HuH-7.5 (cell line): Measurements from ENCODE around the gene AFF3.
"Not testable (repeated sequence)": the region's sequence is repeated elsewhere in the genome, so short reads cannot be mapped to it uniquely, and the experiment has no call there.

Source experiments
- DNase-seq: peaks from one replicate; pipeline ENCODE4 v3.0.0; 2011; ENCODE audit warnings: low spot score

AFF3 gene

DNA sequence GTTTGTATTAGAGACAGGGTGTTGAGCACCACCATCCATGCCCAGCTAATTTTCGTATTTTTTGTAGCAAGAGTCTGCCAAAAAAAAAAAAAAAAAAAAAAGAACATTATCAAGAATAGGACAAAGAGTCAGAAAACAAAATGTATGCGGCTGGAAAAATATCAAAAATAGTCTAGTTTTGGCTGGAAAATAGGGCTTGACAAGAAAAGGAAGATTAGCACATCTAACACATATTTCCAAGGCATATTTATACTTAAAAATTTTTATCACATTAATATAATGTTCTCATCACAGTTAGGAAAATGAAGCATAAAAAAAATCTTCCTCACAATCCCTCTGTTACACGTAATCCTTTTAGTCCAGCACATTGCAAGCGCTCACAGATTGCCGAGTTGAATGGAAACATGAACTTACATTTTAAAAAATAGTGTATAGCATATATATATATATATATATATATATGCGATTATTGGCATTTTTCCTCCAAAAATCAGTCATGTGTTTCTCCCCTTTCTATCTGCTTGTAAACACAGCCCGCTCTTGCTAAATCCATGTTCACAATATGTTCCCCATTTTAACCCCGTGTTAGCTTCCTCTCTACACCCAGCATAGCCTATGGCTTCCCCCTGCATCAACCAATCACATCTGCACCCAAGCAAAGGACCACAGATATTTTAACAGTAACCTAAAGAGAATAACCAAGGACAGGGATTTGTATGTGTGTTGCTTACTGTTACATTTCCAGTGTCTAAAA lies 183.0 kb downstream of the AFF3 start:
- DNase-seq, result no peak

DNA sequence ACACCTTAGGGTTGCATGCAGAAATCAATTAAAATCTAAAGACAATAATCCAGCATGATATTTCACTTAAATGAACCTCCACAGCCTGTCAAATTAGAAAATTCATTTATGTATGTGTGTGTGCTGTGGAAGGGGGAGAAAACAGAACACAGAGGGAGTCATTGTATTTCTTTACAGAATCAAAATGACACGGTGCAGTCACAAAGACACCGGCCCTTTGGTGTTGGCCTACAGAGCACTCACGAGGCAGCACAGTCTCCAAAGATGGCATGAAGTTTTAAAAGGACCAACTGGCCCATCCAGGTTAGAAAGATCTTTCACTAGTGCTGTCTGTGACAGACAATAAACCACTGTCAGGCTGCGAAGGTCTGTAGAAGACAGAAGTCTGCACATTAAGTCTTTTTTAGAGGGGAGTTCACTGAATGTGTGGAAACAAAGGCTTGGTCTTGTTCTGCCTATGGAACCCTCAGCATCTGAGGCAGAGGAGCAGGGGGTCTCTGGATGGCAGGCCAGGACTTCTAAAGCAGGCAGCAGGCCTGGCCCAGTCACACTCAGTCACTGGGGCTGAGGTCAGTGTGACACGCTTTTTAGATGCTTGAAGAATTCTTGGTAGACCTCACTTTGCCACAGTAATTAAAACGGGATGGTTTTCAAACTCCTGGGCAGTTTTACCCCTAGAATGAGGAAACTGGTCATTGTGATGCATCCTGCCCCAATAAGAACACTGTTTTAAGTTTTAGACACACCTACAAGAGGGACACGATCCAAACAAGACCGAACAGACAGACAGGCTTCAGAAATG lies 184.9 kb downstream of the AFF3 start:
- DNase-seq, result no peak

DNA sequence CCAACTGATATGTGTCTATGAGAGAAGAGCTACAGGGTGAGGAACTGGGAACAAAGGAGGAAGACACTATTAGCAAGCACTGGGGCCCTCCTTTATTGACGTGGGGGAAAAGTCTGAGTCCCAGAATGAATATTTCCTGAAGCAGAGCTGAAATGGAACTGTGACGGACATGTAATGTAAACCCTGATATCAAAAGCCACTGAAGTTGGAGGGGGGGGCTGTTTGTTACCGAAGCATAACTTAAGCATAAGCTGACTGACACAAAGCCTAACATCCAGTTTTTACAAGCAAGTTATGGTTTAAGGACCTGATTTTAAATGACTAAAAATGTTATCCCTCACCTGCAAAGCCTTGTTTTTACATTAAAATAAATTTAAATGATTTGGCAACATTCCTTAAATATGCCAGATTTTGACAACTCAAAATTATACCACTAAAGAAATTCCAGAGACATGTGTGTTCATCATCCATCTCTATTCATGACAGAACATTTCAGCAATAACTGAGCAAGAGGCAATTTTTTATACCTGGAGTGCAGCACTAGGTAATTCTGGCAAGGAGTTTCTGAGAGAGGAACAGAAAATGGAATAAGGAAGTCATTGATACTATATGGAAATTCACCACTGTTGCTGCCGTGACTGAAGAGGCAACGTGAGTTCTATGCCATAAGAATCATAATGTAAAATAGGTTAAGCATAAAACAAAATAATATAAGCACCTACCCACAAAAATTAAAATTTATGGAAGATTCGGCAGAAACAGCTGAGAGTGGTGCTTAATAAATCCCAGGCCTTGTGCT lies 186.0 kb downstream of the AFF3 start:
- DNase-seq, result no peak

DNA sequence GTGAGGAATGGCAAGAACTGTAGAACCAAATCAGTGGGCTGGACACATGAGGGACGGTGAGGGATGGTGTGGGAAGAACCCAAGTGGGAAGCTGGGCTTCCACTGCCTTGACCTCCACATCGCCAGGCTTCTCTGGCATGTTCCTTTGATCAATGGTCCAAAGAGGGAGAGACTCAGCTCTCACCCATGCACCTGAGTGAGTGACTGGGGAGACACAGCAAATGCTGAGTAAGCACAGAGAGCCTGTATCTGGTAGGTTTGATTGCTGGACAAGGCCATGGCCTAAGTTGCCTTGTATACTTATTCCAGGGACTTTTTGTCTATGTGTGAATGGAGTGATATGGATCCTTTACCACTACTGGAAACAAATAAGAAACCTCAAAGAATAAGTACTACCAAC lies 188.6 kb downstream of the AFF3 start:
- no peak for DNase-seq

DNA sequence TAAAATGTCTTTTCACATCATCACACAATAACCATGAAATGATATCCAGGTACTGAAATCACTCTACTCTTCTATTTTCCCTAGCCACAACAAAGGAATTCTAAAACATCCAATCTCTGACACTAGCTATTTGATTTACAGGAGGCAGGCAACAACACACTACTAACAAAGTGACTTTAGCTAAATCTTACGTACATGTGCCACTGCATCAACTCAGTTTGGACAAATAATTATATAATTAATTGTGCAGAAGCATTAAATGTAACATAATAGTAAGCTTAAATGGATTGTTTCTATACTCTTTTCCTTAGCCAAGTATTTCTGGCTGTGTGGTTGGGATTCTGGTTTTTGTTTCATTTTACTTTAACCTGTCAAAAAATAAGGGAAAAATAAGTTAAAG lies 192.4 kb downstream of the AFF3 start:
- DNase-seq, result no peak

DNA sequence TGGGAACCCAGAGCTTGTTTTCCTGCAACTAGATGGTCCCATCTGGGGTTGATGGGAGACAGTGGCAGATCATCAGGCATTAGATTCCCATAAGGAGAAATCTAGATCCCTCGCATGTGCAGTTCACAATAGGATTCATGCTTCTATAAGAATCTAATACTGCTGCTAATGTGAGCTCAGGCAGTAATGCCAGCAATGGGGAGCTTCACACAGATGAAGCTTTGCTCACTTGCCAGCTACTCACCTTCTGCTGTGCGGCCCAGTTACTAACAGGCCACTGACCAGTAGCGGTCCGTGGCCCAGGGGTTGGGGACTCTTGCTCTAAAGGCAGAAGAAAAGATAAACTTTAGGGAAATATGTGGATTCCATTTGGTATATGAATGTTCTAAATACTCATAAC lies 192.9 kb downstream of the AFF3 start:
- DNase-seq, result no peak

DNA sequence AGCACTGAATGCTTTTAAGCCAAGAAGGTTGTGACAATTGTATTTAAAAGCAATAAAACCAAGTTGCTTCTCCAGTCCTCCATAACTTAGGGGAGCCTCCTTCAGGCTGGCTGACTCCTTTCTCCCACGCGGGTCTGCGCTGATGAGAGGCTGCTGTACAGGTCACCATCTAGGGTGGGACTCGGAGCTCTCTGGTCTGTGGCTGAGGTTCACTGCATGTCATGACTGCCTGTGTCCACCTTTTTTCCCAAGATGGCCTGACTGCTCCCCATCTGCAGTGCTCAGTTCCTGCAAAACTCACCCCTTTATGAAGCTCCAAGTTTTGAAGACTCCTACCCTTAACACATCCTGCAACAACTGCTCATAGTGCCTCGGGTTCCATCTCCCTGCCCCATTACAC lies 194.4 kb downstream of the AFF3 start:
- DNase-seq, result no peak

DNA sequence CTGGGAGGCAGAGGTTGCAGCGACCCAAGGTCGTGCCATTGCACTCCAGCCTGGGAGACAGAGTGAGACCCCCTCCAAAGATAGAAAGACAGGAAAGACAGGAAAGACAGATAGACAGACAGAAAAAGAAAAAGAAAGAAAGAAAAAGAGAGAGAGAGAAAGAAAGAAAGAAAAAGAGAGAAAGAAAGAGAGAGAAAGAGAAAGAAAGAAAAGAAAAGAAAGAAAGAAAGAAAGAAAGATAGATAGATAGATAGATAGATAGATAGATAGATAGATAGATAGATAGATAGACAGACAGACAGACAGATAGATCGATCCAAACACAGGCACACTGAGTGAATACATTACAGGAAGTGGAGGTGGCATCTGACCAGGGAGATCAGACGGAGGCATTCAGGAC lies 195.0 kb downstream of the AFF3 start:
- not testable (repeated sequence) for DNase-seq

DNA sequence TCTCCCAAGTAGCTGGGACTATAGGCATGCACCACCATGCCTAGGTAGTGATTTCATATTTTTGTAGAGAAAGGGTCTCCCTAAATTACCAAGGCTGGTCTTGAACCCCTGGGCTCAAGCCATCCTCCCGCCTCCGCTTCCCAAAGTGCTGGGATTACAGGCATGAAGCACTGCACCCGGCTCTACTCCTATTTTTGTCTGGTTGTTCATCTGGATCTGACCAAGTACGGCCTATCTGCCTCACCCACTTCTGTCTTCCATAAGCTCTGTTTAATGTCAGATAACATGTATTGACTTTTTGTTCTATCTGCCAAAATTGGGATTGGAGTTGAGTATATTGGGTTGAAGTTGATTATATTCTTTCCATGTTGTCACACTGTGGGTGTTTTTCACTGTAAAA lies 198.4 kb downstream of the AFF3 start:
- no peak for DNase-seq

DNA sequence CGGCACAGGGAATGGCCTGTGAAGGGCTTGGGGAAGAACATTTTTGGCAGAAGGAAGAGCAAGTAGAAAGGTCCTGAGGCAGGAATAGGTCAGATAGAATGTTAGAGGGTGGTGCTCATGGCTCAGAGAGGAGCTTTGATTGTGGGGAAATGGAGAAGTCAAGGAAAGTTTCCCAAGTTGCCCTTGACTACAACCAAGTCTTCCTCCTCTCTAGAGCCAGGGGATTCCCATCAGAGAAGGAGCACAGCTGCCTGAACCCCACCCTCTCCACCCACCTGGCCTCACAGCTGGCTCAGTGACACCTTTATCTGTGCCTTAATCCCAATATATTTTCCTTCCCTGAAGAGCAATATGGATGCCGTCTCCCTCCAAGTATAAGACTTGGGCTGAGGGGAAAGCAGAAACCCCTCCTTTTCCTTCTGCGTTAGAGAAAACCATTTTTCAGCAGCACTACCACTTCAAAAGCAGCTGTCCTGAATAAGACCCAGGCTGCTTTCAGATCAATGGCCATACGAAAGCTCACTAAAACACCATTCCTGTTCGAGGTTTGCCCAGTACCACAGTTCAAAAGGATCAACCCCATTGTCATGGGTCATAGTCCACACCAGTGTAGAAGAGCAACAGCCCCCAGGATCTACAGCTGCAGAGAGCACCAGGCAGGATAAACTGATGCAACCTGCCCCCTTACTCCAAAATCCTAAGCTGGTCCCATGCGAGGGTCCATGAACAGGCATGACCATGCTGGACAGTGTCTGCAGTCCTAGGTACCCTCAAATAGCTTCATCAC lies 199.6 kb downstream of the AFF3 start:
- no peak for DNase-seq

DNA sequence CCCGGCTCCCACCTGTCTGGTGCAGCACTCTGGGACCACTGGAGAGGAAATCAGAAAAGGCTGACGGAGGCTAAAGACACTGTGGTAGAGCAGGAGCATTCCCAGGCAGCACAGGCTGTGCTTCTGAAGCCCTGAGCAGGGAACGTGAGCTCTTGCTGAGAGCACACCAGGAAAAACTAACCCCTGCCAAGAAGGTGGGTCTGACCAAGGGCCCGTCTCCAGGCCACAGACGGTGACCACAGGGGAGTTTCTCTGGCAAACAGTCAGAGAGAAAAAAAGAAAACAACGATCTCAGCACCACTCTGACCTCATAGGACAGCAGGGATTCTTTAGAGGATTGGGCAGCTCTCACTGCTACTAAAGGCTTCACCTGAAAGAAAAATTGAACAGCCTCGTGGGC lies 201.4 kb downstream of the AFF3 start:
- DNase-seq, result no peak

DNA sequence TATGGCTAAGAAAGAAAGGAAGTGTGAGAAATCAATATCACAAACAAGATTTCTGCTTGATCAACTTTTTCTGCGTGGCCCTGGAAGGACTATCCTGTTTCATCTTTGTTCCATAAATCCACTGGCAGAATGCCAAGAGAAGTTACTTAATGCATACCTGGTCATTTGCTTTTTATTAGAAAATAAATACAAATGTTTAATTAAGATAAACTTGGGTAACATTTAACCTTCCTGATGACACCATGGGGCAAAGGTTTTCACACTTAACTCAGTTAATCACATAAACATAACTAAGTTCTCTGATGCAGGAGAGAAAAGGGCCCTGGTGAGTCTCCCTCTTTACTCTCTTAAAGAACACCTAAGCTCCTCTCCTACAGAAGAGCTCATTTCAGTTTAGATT lies 203.3 kb downstream of the AFF3 start:
- no peak for DNase-seq

DNA sequence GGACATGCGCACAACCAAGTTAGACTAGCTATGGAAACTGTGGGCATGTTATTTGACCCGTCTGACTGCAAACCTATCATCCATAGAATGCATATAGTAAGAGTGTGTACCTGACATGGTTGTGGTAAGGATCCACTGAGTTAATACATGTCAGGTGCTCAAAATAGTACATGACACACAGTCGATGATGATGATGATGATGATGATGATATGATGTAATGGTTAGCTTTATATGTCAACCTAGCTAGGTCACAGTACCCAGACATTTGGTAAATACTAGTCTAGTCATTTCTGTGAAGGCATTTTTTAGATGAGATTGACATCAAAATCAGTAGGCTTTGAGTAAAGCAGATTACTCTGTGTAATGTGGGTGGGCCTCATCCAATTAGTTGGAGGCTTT lies 204.1 kb downstream of the AFF3 start:
- no peak for DNase-seq

DNA sequence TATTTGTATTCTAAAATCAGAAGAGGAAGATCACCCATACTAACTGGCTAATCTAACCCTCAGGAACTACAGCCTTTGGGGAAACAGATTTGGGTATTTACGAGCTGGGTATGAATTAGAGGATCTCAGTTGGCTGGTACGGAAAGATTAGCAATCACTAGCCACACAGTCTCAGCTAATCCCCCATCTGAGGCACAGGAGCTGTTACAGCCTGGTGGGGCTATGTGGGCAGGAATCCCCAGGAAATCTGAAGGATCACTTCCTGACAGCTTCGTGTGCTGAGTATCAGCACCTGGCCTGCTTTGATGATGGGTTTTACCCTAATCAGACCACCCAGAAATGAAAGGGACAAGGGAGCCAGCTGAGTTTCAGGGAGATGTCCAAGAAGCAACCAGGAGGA lies 206.3 kb downstream of the AFF3 start:
- no peak for DNase-seq

DNA sequence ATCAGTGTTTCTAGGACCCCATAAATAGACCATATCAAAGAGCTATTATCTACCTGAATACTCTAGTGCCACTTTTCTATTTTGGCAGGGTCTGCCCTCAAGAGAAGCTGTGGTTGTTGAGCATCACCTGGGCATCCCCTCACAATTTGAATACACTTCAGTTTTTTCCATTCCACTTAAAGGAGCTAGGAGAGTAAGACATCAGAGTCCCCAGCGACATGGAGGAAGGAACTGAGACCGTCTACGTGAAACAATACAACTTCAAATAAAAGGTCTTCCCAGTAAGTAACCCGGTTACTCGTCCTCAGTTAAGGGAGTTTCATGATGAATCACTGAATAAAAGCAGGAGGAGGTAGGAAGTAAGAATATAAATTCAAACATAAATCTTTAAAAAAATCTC lies 206.7 kb downstream of the AFF3 start:
- DNase-seq, result no peak

DNA sequence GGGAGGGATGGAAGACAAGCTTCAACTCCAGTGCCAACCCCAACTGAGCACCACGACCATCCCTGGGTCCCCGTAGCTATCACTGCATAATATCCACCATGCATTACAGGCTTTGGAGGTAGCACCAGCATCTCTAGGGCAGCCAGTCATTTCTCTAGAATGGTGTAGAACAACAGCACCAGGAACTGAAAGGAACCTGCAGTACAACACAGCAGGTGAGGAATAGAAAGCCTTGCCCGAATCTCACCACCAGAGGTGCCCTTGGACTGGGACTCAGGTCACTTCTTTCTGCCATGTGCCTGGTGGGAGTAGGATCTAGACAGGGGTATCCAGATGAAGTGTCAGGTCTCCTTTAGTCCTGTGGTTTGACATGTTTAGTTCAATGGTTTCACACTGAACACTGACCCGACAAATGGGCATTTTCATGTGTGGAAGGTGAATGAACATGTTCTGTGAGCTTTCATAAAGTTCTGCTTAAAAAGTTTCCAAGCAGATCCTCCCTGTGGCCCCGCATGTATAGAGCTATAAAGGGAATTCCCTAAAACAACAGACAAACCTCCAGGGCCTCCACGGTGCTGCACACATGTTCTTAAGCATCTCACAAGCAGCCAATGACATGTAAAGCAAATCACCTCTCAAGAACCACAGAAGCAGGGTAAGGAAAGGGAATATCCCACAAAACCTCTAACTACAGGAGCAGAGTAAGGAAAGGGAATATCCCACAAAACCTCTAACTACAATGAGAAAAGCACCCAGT lies 208.3 kb downstream of the AFF3 start:
- no peak for DNase-seq

DNA sequence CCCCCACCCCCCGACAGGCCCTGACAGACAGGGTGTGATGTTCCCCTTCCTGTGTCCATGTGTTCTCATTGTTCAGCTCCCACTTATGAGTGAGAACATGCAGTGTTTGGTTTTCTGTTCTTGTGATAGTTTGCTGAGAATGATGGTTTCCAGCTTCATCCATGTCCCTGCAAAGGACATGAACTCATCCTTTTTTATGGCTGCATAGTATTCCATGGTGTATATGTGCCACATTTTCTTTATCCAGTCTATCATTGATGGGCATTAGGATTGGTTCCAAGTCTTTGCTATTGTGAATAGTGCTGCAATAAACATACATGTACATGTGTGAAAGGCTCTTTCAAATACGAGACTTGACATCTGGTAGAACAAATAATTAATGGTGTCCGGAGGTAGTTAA lies 208.9 kb downstream of the AFF3 start:
- not testable (repeated sequence) for DNase-seq

DNA sequence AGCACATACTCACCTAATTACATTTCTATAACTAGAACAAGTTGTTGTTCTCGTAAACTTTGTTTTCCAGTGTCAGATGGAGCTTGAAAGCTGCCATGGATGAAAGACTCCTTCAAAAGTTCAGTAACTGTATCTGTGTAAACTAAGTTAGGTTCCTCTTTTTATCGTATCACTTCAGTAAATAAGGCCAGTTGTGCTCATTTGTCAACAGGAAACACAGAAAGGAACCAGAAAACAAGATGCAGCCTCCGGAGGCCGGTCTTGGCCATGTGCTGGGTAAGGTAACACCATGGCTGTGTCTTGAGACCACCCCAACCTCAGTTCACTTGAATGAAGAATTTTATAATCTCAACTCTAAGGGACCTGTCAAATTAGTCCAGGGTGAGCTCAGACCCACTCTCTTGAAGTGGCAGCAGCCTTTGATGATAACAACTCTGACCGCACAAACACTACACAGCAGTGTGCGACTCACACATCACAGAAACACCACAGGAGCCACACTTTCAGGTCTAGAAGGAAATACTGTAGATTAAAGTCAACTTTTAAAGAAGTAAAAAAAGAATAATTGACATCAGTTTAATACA lies 213.8 kb downstream of the AFF3 start:
- DNase-seq, result no peak

DNA sequence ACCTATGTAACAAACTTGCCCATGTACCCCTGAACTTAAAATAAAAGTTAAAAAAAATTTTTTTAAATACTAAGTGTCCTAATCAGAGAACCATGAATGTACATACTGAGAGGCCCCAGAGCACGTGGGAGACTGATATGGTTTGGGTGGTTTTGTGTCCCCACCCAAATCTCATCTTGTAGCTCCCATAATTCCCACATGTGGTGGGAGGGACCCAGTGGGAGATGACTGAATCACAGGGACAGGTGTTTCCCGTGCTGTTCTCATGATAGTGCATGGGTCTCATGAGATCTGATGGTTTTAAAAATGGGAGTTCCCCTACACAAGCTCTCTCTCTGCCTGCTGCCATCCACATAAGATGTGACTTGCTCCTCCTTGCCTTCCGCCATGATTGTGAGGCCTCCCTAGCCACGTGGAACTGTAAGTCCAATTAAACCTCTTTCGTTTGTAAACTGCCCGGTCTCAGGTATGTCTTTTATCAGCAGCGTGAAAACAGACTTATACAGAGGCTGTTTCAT lies 214.6 kb downstream of the AFF3 start:
- not testable (repeated sequence) for DNase-seq

DNA sequence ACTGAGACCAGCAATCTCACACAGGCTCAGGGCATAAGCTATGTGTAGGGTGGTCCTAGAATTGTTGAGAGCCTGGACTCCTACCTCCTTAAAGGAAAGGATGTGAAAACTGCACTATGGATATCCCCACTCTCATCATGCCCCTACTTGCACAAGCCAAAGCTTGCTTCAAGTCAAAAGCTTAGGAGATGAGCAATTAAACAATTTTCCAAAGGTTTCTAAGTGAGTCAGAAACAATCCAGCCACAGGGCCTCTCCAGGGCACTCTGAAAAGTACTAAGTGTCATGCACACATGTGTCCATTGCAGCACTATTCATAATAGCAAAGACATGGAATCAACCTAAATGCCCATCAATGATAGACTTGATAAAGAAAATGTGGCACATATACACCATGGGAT lies 215.4 kb downstream of the AFF3 start:
- no peak for DNase-seq

DNA sequence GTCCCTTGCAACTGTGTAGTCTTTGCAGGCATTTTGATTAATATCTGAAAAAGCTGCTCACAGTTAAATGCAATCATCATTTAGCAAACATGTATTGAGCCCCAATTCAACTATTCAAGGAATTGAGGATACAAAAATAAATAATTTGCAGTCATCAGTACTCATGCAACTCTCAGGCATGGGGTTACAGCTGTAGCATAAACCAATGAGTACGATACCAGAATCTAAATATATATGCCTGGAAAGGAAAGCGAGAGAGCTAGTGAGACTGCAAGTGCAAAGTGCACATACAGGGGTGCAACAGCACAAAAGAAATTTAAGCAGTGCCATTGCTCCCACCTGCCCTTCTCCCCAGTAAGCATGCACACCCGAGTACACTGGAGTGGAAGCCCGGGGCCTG lies 216.4 kb downstream of the AFF3 start:
- DNase-seq, result no peak
